HG03159 (cell line): ENCODE data around the gene NEDD8.
"Not testable (repeated sequence)": the region's sequence is repeated elsewhere in the genome, so short reads cannot be mapped to it uniquely, and the experiment has no call there.

Source experiments
- ATAC-seq: cut with Tn5 transposase; IDR thresholded peaks from one replicate; pipeline ENCODE4 v1.9.1; 2021; ENCODE audit warnings: mild to moderate bottlenecking, moderate library complexity; ENCODE audit not compliant: unreplicated experiment

The NEDD8 gene

GRCh38 chr14:24249230-24250021 lies 17.3 kb upstream of the NEDD8 start:
- ATAC-seq: no peak

GRCh38 chr14:24247422-24247821 lies 15.3 kb upstream of the NEDD8 start:
- ATAC-seq: no peak

GRCh38 chr14:24246765-24247212 lies 14.6 kb upstream of the NEDD8 start:
- ATAC-seq: no peak

- ATAC-seq: not testable (repeated sequence)
Measured at GRCh38 chr14:24245350-24245749, 13.2 kb upstream of the NEDD8 start.

GRCh38 chr14:24243336-24243836 lies 11.2 kb upstream of the NEDD8 start:
- ATAC-seq: no peak

- peak; percentile 73 for ATAC-seq
Measured at GRCh38 chr14:24241829-24242443, 9.8 kb upstream of the NEDD8 start.

GRCh38 chr14:24240110-24240918 lies 8.1 kb upstream of the NEDD8 start:
- ATAC-seq: no peak

- no peak for ATAC-seq
Measured at GRCh38 chr14:24238527-24239037, 6.4 kb upstream of the NEDD8 start.

- no peak for ATAC-seq
Measured at GRCh38 chr14:24238123-24238522, 6.0 kb upstream of the NEDD8 start.

- ATAC-seq: no peak
Measured at GRCh38 chr14:24237463-24237955, 5.3 kb upstream of the NEDD8 start.

GRCh38 chr14:24236689-24237462 lies 4.7 kb upstream of the NEDD8 start:
- ATAC-seq: no peak

GRCh38 chr14:24235804-24236688 lies 3.9 kb upstream of the NEDD8 start:
- ATAC-seq: no peak

GRCh38 chr14:24234095-24235005 lies 2.2 kb upstream of the NEDD8 start:
- ATAC-seq: no peak

- no peak for ATAC-seq
Measured at GRCh38 chr14:24233538-24233866, 1.3 kb upstream of the NEDD8 start.

- ATAC-seq: peak; percentile 49
Measured at GRCh38 chr14:24232645-24233537, 724 bp upstream of the NEDD8 start, which contains the start of gene GMPR2. Gene GMPR2 (plus strand): TSS chr14:24232929. CDS start chr14:24233254, 325 bp downstream.

- ATAC-seq: peak; percentile 14
Measured at GRCh38 chr14:24231263-24232120, 675 bp downstream of the NEDD8 start.
